Activated T-helper 1 cell treated with Interleukin-2 at 50 U/mL for 16 hours (primary cell): Measurements from ENCODE around the gene LAMB4.

Experiments used
- DNase-seq: peaks from one replicate; pipeline ENCODE4 v3.0.0-alpha.2; 2020; ENCODE audit warnings: low read depth

The LAMB4 gene

DNA sequence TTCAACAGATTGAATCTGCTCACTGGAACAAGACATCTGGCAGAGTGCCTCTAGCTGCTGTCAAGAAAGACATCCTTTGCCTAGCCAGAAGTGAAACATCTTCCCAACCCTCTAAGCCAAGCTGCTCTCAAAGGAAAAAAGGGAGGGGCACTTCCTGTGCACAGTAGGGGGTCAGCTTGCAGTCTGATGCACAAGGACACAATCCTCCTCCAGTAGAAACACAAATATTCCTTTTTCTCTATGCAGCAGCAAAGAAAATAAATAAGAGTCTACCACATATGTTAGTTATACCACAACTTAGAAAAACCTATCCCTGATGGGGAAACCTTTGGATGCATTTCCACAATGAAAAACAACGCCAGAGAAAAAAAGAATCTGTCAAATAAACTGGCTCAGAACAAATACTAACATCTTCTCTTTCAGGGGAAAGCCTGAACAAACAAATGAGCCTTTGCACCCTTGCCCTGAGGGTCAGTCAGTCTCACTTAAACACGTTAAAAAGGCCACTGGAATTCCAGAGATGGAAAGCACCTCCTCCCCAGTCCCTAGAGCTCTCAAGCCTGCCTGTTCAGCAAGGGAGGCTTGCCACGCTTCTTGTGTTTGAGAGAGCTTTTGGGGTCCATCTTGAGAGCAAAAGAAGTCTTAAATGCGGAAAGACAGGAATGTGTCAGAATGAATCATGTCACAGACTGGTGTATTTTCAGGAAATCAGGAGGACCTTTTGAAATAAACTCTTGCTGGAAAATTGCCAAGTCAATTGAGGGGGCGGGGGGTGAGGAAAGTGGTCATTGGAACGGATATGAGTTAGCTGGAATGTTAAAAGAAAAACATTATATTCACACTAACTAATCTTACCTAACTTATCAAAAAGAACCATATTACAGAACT, 134.7 kb downstream of the LAMB4 start:
- no peak for DNase-seq

DNA sequence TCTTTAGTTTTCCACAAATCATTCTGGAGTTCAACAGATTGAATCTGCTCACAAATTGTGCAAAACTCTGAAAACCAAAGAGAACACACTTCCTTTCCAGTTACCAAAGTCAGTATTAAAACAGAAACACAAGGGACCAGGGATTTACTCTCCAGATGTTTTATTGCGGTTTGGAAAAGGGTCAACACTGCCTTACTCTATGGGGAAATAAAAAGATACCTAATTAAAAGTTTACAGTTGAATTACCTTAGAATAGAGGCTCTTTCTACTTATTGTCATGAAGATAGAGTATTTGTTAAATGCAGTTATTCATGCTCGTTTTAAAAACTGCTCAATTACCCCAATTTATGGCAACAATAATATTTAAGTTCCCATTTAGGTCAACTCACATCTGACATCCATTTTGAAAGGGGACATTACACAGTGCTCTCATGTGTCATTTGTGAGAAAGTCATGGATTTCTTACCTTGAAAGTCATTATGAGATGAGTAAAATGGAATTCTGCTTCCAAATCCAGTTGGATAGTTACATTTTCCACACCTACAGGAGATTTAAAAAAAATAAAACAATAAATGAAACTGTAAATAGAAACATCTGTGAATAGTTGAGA, 135.6 kb downstream of the LAMB4 start:
- DNase-seq, result no peak

DNA sequence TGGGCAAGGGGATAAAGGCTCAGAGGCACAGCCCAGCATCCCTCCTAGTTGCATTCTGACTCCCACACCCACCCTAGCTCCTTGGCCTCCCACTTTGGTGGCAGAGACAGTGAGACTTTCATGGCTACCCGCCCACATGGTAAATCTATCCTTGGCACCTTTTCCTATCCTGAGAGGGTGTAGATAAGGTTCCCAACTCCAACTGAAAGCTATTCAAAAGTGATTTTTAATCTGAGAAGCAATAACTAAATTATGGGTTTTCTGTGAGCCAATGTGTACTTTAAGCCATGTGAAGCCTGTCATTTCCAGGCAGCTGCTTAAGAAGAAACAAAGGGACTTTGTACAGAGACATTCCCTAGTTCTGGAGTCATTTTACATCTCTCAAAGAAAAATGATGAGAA, 136.3 kb downstream of the LAMB4 start:
- no peak for DNase-seq

DNA sequence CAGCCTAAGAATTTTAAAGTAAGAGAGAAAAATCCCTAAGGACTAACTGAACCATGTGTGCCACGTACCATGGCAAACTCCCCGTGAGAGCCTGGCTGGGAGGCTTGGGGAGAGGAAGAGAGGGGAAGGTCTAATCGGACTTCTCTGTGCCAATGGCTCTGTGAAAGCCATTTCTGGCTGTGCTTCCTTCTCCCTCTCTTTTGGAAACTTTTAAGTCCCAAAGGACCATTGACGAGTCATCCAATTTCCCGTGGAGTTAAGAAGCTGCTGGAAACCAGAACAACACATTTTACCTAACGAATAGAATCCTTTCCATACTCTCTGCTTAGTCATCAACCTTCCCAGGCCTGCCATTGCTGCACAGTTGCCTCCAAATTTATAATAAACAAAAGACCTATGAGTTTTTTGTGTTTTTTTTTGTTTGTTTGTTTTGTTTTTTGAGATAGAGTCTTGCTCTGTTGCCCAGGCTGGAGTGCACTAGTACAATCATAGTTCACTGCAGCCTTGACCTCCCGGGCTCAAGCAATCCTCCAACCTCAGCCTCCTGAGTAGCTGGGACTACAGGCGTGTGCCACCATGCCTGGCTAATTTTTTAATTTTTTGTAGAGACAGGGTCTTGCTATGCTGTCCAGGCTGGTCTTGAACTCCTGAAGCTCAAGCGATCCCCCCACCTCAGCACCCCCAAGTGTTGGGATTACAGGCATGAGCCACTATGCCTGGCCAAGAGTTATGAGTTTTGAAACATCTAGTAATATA, 140.4 kb downstream of the LAMB4 start:
- DNase-seq, result no peak

DNA sequence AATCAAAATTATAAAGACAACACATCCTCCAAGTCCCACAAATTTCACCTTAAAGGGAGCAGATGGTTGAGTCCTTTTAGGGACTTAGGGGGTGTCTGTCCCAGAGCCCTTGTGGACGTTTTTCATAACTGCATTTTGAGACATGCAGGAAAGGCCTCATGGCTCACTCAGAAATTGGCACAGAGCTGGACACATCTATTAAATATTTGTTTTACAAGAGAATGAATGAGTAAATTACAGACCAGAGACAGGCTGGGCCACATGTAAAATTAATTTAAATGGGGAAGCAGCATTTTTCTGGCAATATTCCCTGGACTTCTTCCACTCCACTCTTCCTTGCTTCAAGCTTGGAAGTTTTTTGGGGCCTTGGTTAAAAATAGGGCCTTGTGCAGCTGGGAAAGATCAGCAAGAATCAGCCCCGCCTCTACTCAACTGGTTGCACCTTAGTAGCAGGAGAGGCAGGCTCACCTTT, 147.2 kb downstream of the LAMB4 start:
- no peak for DNase-seq

DNA sequence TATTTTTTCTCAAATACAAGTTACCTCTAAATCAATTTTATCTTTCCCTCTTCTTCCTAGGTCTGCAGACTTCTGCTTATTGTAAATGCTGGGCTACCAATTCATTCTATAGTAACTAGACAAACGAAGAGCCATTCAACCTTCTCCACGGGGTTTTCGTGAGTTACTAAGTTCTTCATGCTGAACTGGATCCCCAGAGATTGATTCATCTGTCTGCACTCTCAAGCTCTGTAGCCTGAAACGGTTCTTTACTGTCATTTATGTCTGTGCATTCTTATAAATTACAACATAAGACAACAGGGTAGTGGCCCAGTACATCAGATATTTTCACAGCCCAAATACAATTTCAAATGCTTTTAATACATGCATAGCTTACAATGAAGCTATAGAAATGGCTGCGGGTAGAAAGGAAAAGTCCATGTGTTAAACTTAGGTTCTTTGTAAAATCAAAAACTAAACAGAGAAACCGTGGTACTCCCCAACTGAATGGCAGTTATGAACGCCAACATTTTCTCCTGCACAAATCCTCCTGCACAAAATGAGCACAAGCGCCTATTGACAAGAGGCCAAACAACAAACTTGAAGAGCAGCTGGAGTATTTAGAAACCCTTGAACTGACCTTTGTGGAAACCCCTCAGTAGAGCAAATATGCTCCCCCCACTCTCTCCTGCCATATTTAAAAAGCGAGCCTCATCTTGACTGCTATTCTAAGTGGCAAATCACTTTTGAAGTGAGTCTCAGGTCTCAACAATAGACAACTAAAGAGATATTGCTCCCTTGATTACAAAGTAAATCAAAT, 147.9 kb downstream of the LAMB4 start:
- no peak for DNase-seq

DNA sequence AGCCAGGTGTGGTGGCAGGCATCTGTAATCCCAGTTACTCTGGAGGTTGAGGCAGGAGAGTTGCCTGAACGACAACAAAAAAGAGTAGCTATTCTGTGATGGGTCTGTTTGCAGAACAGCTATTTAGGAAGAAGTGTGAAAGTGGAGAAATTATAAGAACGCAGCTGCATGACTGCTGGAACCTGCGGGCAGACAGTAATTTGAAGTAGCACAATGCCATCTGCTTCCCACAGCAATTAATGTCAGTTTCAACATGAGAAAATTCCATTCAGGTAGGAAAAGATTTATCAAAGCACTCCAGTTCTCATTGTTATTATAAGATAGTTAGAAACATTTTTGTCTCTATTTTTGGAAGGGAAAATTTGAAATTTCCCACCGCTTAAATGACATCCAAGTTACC, 148.7 kb downstream of the LAMB4 start:
- no peak for DNase-seq

DNA sequence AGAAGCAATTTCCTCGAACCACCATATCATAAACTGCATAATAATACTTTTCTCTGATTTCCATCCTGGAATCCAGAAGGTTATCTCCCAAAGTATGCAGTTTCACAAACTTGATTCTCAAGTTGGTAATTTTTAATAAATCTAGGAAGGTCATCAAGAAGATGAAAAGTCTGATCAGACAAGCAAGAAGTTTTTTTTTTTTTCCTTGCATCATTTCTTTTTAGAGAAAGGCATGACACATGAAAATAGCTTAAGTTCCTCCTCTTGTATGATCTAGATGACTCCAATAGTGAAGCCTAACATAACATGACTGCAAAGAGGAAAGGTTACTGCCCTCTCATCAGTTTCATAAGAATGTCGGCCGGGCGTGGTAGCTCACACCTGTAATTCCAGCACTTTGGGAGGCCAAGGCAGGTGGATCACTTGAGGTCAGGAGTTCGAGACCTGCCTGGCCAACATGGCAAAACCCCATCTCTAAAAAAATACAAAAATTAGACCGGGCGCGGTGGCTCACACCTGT, 149.4 kb downstream of the LAMB4 start:
- DNase-seq, result no peak

DNA sequence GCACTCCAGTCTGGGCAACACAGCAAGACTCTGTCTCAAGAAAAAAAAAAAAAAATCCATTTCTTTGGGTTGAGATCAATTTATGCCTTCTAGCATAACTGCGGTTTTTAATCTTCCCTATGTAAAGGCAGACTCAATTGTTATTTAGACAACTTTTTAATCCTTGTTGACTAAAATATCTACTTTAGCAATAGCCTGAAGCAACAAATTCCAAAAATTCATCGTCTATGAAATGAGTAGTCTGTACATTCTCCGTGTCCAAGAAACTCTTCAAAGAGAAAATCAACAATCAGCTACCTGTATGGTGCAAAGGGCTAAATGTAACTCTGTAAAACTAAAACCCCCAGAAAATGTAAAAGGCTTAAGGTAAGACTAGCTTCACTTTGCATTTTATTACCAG, 150.0 kb downstream of the LAMB4 start:
- no peak for DNase-seq

DNA sequence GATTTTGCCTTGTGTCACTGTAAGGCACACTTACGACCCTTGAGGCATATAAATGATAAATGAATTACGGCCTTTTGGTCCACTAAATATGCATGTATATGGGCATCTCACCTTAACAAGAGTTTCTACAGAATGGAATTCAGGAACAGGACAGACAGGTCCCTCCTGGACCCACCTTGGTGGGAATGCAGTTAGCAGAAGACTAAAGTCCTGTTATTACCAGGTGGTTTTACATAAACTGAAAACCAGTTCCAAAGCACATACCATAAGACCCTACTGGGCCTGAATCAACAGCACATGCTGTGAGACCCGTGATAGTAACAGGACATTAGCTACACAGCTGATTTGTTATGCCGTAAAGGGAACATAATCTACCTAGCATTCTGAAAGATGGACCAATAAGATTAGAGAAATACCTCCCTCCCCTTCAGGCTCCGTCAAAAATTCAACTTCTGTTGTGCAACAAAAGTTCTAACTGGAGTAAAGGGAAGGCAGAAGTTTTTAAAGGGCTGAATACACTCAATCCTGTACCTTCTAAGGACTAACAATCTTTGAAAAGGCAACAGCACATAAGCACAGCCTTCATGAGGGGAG, 151.2 kb downstream of the LAMB4 start:
- DNase-seq, result no peak

DNA sequence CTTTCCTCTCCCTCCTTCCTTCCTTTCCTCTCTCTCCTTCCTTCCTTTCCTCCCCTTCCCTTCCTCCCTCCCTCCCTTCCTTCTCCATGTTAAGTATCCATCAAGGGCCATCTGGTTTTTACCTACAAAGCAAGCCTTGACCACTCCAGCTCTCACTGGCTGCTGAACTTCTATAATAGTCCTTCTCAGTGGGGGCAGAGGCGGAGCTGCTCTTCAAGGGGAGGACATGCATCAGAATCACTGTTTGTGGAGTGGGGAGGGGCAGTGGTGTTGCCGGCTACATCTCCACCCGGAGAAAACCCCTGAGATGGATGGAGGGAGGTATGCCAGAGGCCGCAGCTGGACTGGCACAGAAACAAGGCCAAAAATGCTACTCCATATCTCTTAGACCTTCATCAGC, 153.1 kb downstream of the LAMB4 start:
- DNase-seq, result no peak

DNA sequence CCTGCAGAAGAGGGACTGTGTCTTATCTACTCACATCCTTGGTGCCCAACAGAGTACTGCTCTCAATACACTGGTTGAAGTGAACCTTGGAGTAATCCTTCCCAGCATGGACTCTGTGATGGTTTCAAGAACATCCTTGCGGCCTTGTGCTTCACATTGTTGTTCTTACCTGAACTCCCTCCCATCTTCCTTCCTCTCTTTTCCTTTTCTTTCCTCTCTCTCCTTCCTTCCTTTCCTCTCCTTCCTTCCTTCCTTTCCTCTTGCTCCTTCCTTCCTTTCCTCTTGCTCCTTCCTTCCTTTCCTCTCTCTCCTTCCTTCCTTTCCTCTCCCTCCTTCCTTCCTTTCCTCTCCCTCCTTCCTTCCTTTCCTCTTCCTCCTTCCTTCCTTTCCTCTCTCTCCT, 153.5 kb downstream of the LAMB4 start:
- no peak for DNase-seq

DNA sequence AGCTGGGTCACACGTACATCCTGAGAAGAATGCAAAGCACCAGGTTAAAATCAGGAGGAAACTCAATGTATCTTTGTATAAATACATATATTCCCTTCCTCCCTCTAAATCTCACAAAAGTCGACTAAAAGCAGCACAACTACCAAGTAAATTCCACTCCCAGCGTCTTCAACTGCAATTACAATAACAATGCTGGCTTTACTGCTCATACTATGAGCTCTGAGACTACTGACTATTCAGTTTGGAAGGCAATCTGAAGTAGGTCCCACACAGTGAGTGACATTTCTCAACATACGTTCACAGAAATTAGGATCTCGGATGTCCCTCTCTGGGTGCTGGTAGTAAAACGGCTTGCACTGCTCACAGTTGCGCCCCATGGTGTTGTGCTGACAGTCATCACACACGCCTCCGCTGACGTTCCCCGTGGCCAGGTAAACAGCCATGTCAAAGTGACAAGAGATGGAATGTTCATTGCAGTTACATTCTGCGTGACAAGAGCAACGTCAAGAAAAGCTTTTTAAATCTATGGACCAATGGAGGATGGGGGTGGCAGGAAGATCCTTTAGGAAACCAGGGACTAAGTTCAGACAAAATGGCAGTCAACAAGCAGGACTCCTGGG, 154.7 kb downstream of the LAMB4 start:
- no peak for DNase-seq

DNA sequence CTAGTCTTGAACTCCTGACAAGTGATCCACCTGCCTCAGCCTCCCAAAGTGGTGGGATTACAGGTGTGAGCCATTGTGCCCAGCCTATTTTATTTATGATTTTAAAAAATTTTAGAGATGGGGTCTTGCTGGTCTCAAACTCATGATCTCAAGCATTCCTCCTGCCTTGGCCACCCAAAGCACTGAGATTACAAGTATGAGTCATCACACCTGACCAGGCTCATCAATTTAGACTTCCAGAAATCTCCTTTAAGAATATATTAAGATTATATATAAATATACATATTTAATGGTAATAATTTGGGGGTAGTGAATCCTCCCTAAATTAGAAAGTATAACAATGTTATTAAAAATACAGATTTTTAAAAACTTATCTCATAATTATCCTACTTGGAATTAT, 156.3 kb downstream of the LAMB4 start:
- no peak for DNase-seq
